GM13977 (cell line): ENCODE measurements around the gene ORC5.

Experiments used
- DNase-seq: peaks from one replicate; pipeline ENCODE4 v3.0.0; 2012; ENCODE audit warnings: low spot score
- CTCF ChIP-seq: IDR thresholded peaks from 2 replicates; pipeline ENCODE4 v1.5.1; 2012; ENCODE audit warnings: mild to moderate bottlenecking, control low read depth; ENCODE audit not compliant: insufficient read depth; ENCODE audit errors: extremely low read depth, missing control alignments
- in situ Hi-C: fragments of 300-500 bp; cut with MboI; formaldehyde crosslinking; loops from one replicate; pipeline ENCODE4 v1.12.0; 2022; ENCODE audit warnings: low sequenced_read_pairs, low pct_unique_long_range_greater_than_20kb, mixed read lengths, inconsistent platforms; ENCODE audit not compliant: unreplicated experiment

Gene ORC5

DNA sequence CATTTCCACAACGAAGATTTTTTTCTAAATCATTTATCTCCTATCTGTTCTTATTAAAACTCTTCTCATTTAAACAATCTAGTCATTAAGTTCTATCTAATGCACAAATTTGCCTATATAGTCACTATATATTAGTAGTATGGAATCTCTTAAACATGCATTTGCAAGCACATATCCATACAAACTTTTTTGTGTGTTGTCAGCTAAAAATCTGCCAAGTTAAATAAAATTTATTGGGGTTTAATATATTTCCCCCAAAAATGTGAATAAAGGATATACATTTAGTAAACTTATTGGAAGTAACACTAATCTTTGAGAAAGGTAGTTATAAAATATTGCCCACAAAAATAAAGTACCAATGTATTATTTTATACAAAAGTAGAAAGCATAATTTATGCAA, 55.3 kb downstream of the ORC5 start:
- DNase-seq, result no peak
- in situ Hi-C loops, result loop anchor here (25.0 kb wide), 1 partner anchor 590 kb away; no protein-coding TSS in a partner anchor
- no peak for TF ChIP-seq CTCF

DNA sequence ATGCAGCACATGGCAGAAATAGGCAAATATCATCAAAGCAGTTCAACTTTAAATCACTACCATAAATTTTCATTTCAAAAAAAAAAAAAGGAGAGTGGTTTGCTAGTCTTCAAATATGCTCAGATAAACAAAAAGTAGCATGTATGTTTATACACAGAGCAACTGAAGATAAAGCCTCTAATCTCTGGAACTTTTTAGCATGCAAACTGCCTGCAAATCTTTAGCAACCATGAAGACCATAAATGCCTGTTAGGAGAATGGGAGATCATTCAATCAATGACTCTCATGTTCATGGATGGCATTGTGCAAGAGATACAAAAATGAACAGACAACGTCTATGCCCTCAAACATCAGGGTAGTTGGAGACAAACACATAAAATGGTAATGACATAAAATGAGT, 57.3 kb downstream of the ORC5 start:
- TF ChIP-seq CTCF, result no peak

GRCh38 chr7:104149822-104150221, 58.0 kb downstream of the ORC5 start:
- TF ChIP-seq CTCF, result no peak
- DNase-seq, result no peak
- in situ Hi-C loops, result loop anchor here (25.0 kb wide), 1 partner anchor 588 kb away; no protein-coding TSS in a partner anchor

More for the DNA sequence above, 57.3 kb downstream of the ORC5 start:
- in situ Hi-C loops, result loop anchor here (25.0 kb wide), 1 partner anchor 588 kb away; no protein-coding TSS in a partner anchor
- no peak for DNase-seq

DNA sequence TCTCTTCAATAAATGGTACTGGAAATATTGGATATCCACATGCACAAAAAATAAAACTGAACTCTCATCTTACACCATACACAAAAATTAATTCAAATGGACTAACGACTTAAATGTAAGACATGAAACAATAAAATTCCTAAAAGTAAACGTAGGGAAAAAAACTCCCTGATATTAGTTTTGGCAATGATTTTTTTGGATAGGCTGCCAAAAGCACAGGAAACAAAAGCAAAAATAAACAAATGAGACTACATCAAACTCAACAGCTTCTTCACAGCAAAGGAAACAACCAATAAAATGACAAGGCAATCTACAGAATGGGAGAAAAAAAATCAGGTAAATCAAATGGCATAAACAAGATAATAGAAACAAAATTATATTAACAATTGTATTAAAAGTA, 65.7 kb downstream of the ORC5 start:
- in situ Hi-C loops, result no loop called here
- DNase-seq, result no peak
- TF ChIP-seq CTCF, result no peak

- in situ Hi-C loops, result no loop called here
- DNase-seq, result no peak
- no peak for TF ChIP-seq CTCF
Measured at GRCh38 chr7:104137971-104138370, 69.8 kb downstream of the ORC5 start.

DNA sequence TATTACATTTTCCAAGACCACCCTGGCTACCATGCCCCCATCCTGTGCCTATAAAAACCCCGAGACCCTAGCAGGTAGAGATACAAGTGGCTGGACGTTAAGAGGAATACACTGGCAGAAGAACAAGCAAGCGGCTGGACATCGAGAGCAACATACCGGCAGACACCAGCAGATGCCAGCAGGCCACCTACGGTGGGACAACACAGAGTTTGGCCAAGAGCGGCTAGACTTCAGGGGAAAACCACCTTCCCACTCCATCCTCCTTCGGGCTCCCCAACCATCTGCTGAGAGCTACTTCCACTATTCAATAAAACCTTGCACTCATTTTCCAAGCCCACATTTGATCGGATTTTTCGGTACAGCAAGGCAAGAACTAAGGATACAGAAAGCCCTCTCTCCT, 70.3 kb downstream of the ORC5 start:
- no peak for DNase-seq
- TF ChIP-seq CTCF, result no peak
- in situ Hi-C loops, result no loop called here

- no peak for DNase-seq
- in situ Hi-C loops, result no loop called here
- no peak for TF ChIP-seq CTCF
Measured at GRCh38 chr7:104136981-104137380, 70.8 kb downstream of the ORC5 start.
